Hematopoietic multipotent progenitor cell treated with erythropoietin and hydrocortisone succinate and interleukin-3 and kit ligand, for 6 days (in vitro differentiated cells): ENCODE measurements around the gene EPS8L2.
A peak's percentile ranks its signal among the peaks of the same experiment; 100 is the strongest.

Experiments
- DNase-seq: peaks from one replicate; pipeline ENCODE4 v3.0.0-alpha.2; 2015

The EPS8L2 gene

GRCh38 chr11:704781-705645 lies 1.0 kb upstream of the EPS8L2 start:
- no peak for DNase-seq

- DNase-seq: no peak
These were observed 467 bp downstream of the EPS8L2 start for GRCh38 chr11:706439-706956.

- DNase-seq: no peak
These were observed 1.2 kb downstream of the EPS8L2 start for GRCh38 chr11:706957-707816.

GRCh38 chr11:707817-708420 lies 1.9 kb downstream of the EPS8L2 start:
- DNase-seq: no peak

- DNase-seq: no peak
These were observed 2.5 kb downstream of the EPS8L2 start for GRCh38 chr11:708511-708910.

GRCh38 chr11:709109-709997 lies 3.3 kb downstream of the EPS8L2 start:
- DNase-seq: no peak

- DNase-seq: no peak
These were observed 8.4 kb downstream of the EPS8L2 start for GRCh38 chr11:714436-714835.

GRCh38 chr11:719214-720016 lies 13.4 kb downstream of the EPS8L2 start:
- DNase-seq: no peak

- no peak for DNase-seq
These were observed 14.1 kb downstream of the EPS8L2 start for GRCh38 chr11:720017-720641.

GRCh38 chr11:720642-721246 lies 14.7 kb downstream of the EPS8L2 start:
- peak; percentile 46 for DNase-seq

- DNase-seq: no peak
These were observed 15.3 kb downstream of the EPS8L2 start for GRCh38 chr11:721247-721740.

GRCh38 chr11:721741-722345 lies 15.8 kb downstream of the EPS8L2 start:
- peak; percentile 62 for DNase-seq

- DNase-seq: no peak
These were observed 16.3 kb downstream of the EPS8L2 start for GRCh38 chr11:722346-722811.

GRCh38 chr11:723120-723883 lies 17.3 kb downstream of the EPS8L2 start:
- peak; percentile 85 for DNase-seq

GRCh38 chr11:724049-724777 lies 18.2 kb downstream of the EPS8L2 start:
- no peak for DNase-seq

GRCh38 chr11:724778-725386 lies 18.9 kb downstream of the EPS8L2 start:
- no peak for DNase-seq

- DNase-seq: no peak
These were observed 19.7 kb downstream of the EPS8L2 start for GRCh38 chr11:725624-726202.
